SK-N-SH (cell line): Measurements from ENCODE around the gene SAYSD1. TPM values are rescaled to one million over a fixed set of nuclear protein-coding genes. Genes with fewer than 3 reads are reported as not detected.

Experiments used
- CTCF ChIA-PET: fragments of 300-600, 350-600 bp; formaldehyde crosslinking; extraction: SDS; loops from one replicate; lab custom pipeline; 2021; lab: Yijun Ruan, JAX
- POLR2A ChIA-PET: fragments of 350-600 bp; sonication (Branson Sonifier 250); formaldehyde crosslinking; extraction: SDS; loops from one replicate; lab custom pipeline; 2020; ENCODE audit warnings: antibody characterized with exemption, inconsistent platforms; lab: Yijun Ruan, JAX
- DNase-seq: peaks from one replicate; pipeline ENCODE4 v3.0.0; 2012
- H2AFZ ChIP-seq: fragments of 200-600 bp; sonication (generic); 2 replicates; pipeline ENCODE4 v1.8.1; 2016; ENCODE audit warnings: antibody characterized with exemption, mild to moderate bottlenecking, low read depth
- H3F3A ChIP-seq: fragments of 200-600 bp; sonication (generic); replicated peaks from 2 replicates; pipeline ENCODE3; 2016; ENCODE audit warnings: antibody characterized with exemption, mild to moderate bottlenecking; ENCODE audit not compliant: insufficient read depth
- H3K27ac ChIP-seq, 2 experiments: fragments of 200-500 bp in 1 of 2; fragments of 200-600 bp in 1 of 2; sonication (Bioruptor generic) in 1 of 2; sonication (generic), shearing (Covaris generic) in 1 of 2; 2 replicates each; pipeline versions ENCODE4 v1.5.1 to v1.6.1; 2014 to 2016; ENCODE audit warnings: low read depth in 2 of 2, inconsistent platforms in 1 of 2, low read length in 1 of 2, mild to moderate bottlenecking in 1 of 2, mixed read lengths in 1 of 2
- H3K27me3 ChIP-seq: fragments of 200-600 bp; sonication (generic), shearing (Covaris generic); 2 replicates; pipeline ENCODE4 v1.6.1; 2016; ENCODE audit warnings: mixed run types; ENCODE audit not compliant: insufficient read depth
- H3K36me3 ChIP-seq, 2 experiments: fragments of 200-500 bp in 1 of 2; fragments of 200-600 bp in 1 of 2; sonication (Bioruptor generic) in 1 of 2; sonication (generic) in 1 of 2; replicated peaks in 1 of 2; 2 replicates each; pipeline versions ENCODE3 to v1.5.1; 2014 to 2016; ENCODE audit warnings: low read length in 1 of 2, mild to moderate bottlenecking in 1 of 2; ENCODE audit not compliant: insufficient read depth in 2 of 2, control insufficient read depth in 1 of 2
- H3K4me1 ChIP-seq, 2 experiments: fragments of 200-500 bp in 1 of 2; fragments of 200-600 bp in 1 of 2; sonication (Bioruptor generic) in 1 of 2; sonication (generic), shearing (Covaris generic) in 1 of 2; 2 replicates each; pipeline versions ENCODE4 v1.5.1 to v1.6.1; 2014 to 2016; ENCODE audit warnings: low read depth in 1 of 2, low read length in 1 of 2, mixed run types in 1 of 2; ENCODE audit not compliant: insufficient read depth in 2 of 2, control insufficient read depth in 1 of 2
- H3K4me2 ChIP-seq: fragments of 200-600 bp; sonication (generic), shearing (Covaris generic); 2 replicates; pipeline ENCODE4 v1.6.1; 2017; ENCODE audit warnings: mixed run types
- H3K4me3 ChIP-seq, 2 experiments: fragments of 200-500 bp in 1 of 2; fragments of 200-600 bp in 1 of 2; sonication (Bioruptor generic) in 1 of 2; sonication (generic), shearing (Covaris generic) in 1 of 2; 2 replicates each; pipeline versions ENCODE4 v1.5.1 to v1.8.1; 2014 to 2016; ENCODE audit warnings: low read depth in 2 of 2, inconsistent platforms in 1 of 2, low read length in 1 of 2, mild to moderate bottlenecking in 1 of 2, mixed read lengths in 1 of 2, moderate library complexity in 1 of 2
- H3K79me2 ChIP-seq: fragments of 200-600 bp; sonication (generic); 2 replicates; pipeline ENCODE4 v1.8.1; 2017; ENCODE audit warnings: mild to moderate bottlenecking; ENCODE audit not compliant: insufficient read depth
- H3K9ac ChIP-seq: fragments of 200-600 bp; sonication (generic); 2 replicates; pipeline ENCODE4 v1.6.1; 2017; ENCODE audit warnings: mixed run types
- H3K9me2 ChIP-seq: fragments of 200-600 bp; sonication (generic); 2 replicates; pipeline ENCODE4 v1.6.1; 2017; ENCODE audit warnings: mixed run types
- H3K9me3 ChIP-seq: fragments of 200-600 bp; sonication (generic); 2 replicates; pipeline ENCODE4 v1.6.1; 2017; ENCODE audit warnings: mixed run types, mild to moderate bottlenecking, moderate library complexity
- H4K20me1 ChIP-seq: fragments of 200-600 bp; sonication (generic); 2 replicates; pipeline ENCODE4 v1.6.1; 2017; ENCODE audit warnings: mild to moderate bottlenecking, mixed run types; ENCODE audit not compliant: insufficient read depth
- CTCF ChIP-seq: fragments of 200-600 bp; sonication (generic); IDR thresholded peaks from 2 replicates; pipeline ENCODE4 v1.6.1; 2017; ENCODE audit warnings: antibody characterized with exemption, mild to moderate bottlenecking, moderate library complexity
- EP300 ChIP-seq, 2 experiments: IDR thresholded peaks; 2 replicates each; pipeline versions ENCODE4 v1.4.0 to v1.6.1; 2012; ENCODE audit warnings: borderline replicate concordance in 1 of 2, low read depth in 1 of 2, low read length in 1 of 2
- FOXJ3 ChIP-seq: sonication (generic); formaldehyde crosslinking; IDR thresholded peaks from 2 replicates; pipeline ENCODE4 v1.5.1; 2020; ENCODE audit warnings: mild to moderate bottlenecking, missing genetic modification reagents
- FOXM1 ChIP-seq: IDR thresholded peaks from 2 replicates; pipeline ENCODE4 v1.4.0; 2012; ENCODE audit warnings: low read depth, mild to moderate bottlenecking
- GABPA ChIP-seq: IDR thresholded peaks from 2 replicates; pipeline ENCODE4 v1.4.0; 2012; ENCODE audit warnings: low read depth, mild to moderate bottlenecking
- IRF3 ChIP-seq: fragments of 150-350 bp; IDR thresholded peaks from 2 replicates; pipeline ENCODE4 v1.6.1; 2016; ENCODE audit warnings: mild to moderate bottlenecking, low read depth, low read length
- MXI1 ChIP-seq: IDR thresholded peaks from 2 replicates; pipeline ENCODE4 v1.6.1; 2012; ENCODE audit warnings: mild to moderate bottlenecking, low read depth, low read length, improper control_type of control experiment
- NFIC ChIP-seq: IDR thresholded peaks from 2 replicates; pipeline ENCODE4 v1.4.0; 2012; ENCODE audit warnings: borderline replicate concordance
- RCOR1 ChIP-seq: fragments of 150-350 bp; IDR thresholded peaks from 2 replicates; pipeline ENCODE4 v1.6.1; 2017; ENCODE audit warnings: antibody characterized with exemption, low read length
- SMC3 ChIP-seq: IDR thresholded peaks from 2 replicates; pipeline ENCODE4 v1.6.1; 2012; ENCODE audit warnings: low read depth, low read length, improper control_type of control experiment
- TCF12 ChIP-seq: IDR thresholded peaks from 2 replicates; pipeline ENCODE4 v1.4.0; 2012
- YY1 ChIP-seq: IDR thresholded peaks from 2 replicates; pipeline ENCODE4 v1.4.0; 2012; ENCODE audit warnings: low read depth, mild to moderate bottlenecking
- WGBS: methylation state at CpG from one replicate; pipeline ENCODE4 v1.1.6; 2017; ENCODE audit warnings: low lambda C conversion rate; 5-methylcytosine and 5-hydroxymethylcytosine counted together
- polyA plus RNA-seq, 3 experiments: library from polyadenylated mRNA; depleted of rRNA; stranded (reverse); fragments of >200 nt; gene quantifications; 2 replicates each; pipeline ENCODE4 v1.2.3, GENCODE V29; 2012

The SAYSD1 gene
- polyA plus RNA-seq, 1 of the 3 experiments (the other 2 are of a cell fraction): 6.1 TPM

GRCh38 chr6:39083231-39083634 is 31.8 kb downstream of the SAYSD1 start:
- no peaks in the 10 kb centered on the region for H3K36me3 ChIP-seq
- ChIA-PET POLR2A (no interaction called here), CTCF (interaction anchor here (1.5 to 1.9 kb wide), 4 partner anchors 8 to 227 kb away, joined by 4 to 7 read pairs (median 6); no protein-coding TSS in a partner anchor)
- no peaks in the 10 kb centered on the region for H3K27me3 ChIP-seq
- no peaks in the 10 kb centered on the region for H4K20me1 ChIP-seq
- H2AFZ ChIP-seq: no peak overlapping the region
- H3K9ac ChIP-seq: no peak overlapping the region
- TF ChIP-seq FOXJ3 (CRISPR knock-in tag): no peak
- TF ChIP-seq YY1: no peak
- H3K27ac ChIP-seq: no peak overlapping the region
- H3K79me2 ChIP-seq: no peaks in the 10 kb centered on the region
- no peaks in the 10 kb centered on the region for H3K9me3 ChIP-seq
- 0% methylated on average over 1 of the region's 2 CpGs for WGBS
- H3K9me2 ChIP-seq: no peaks in the 10 kb centered on the region
- peaks cover 0 to 14% of the 10 kb centered on the region in 2 experiments; a peak in 1 of 4 replicates for H3K4me1 ChIP-seq
- H3F3A ChIP-seq: no peaks in the 10 kb centered on the region
- no peak overlapping the region for H3K4me3 ChIP-seq
- DNase-seq: no peak
- H3K4me2 ChIP-seq: no peak overlapping the region

- DNase-seq: no peak
- H3F3A ChIP-seq: no peaks in the 10 kb centered on the region
- 36% methylated on average over 7 of the region's 8 CpGs for WGBS
- POLR2A ChIA-PET: no interaction called here
- no peak overlapping the region for H3K9ac ChIP-seq
- CTCF ChIA-PET: interaction anchor here (1.4 to 1.6 kb wide), 2 partner anchors 9 to 11 kb away, joined by 4 to 5 read pairs; no protein-coding TSS in a partner anchor
- no peaks in the 10 kb centered on the region for H3K36me3 ChIP-seq
- no peaks in the 10 kb centered on the region for H3K9me2 ChIP-seq
- peaks cover 0 to 14% of the 10 kb centered on the region in 2 experiments; a peak in 1 of 4 replicates for H3K4me1 ChIP-seq
- H3K27ac ChIP-seq: no peak overlapping the region
- no peak overlapping the region for H2AFZ ChIP-seq
- H3K9me3 ChIP-seq: no peaks in the 10 kb centered on the region
- no peaks in the 10 kb centered on the region for H3K79me2 ChIP-seq
- no peak overlapping the region for H3K4me2 ChIP-seq
- H3K4me3 ChIP-seq: no peak overlapping the region
- H4K20me1 ChIP-seq: no peaks in the 10 kb centered on the region
- no peaks in the 10 kb centered on the region for H3K27me3 ChIP-seq
- TF ChIP-seq EP300 (IDR thresholded peaks at IDR 0.05; ENCODE audit: borderline replicate concordance in 1 of 2, low read depth in 1 of 2, low read length in 1 of 2) (no peak), SMC3 (no peak), CTCF (no peak), FOXM1 (no peak), YY1 (no peak), MXI1 (no peak), TCF12 (no peak), RCOR1 (no peak), NFIC (no peak), GABPA (no peak), IRF3 (no peak)
- TF ChIP-seq, all 33 proteins: peak for 0
Observed at GRCh38 chr6:39082310-39082709, 32.7 kb downstream of the SAYSD1 start.
